AG04450 (cell line): ENCODE data around the gene DNASE1L2. TPM values are rescaled to one million over a fixed set of nuclear protein-coding genes. Genes with fewer than 3 reads are reported as not detected.

Experiments
- CTCF ChIA-PET: fragments of 300-600, 350-600 bp; formaldehyde crosslinking; extraction: SDS; loops from one replicate; lab custom pipeline; 2022; ENCODE audit warnings: antibody characterized with exemption, inconsistent platforms; lab: Charles Lee
- POLR2A ChIA-PET: fragments of 350-600 bp; formaldehyde crosslinking; extraction: SDS; loops from one replicate; lab custom pipeline; 2021; ENCODE audit warnings: antibody characterized with exemption, inconsistent platforms; lab: Yijun Ruan, JAX
- DNase-seq: peaks from one replicate; pipeline ENCODE4 v3.0.0-alpha.2; 2011; ENCODE audit warnings: low read depth, low spot score
- H3K27ac ChIP-seq: one replicate; pipeline ENCODE4 v1.5.1; 2012; ENCODE audit warnings: low read depth, low read length, control low read depth
- H3K27me3 ChIP-seq: one replicate; pipeline ENCODE4 v1.6.0; 2012; ENCODE audit warnings: low read length; ENCODE audit not compliant: control insufficient read depth, insufficient read depth
- H3K4me3 ChIP-seq: 2 replicates; pipeline ENCODE4 v1.5.1; 2011; ENCODE audit warnings: mild to moderate bottlenecking, low read depth, low read length, control low read depth
- H3K9me3 ChIP-seq: 2 replicates; pipeline ENCODE4 v1.5.1; 2012; ENCODE audit warnings: low read length; ENCODE audit not compliant: control insufficient read depth, insufficient read depth
- polyA plus RNA-seq: library from polyadenylated mRNA; depleted of rRNA; stranded (reverse); fragments of >200 nt; gene quantifications from 2 replicates; pipeline ENCODE4 v1.2.3, GENCODE V29; 2011
- TF ChIP-seq, protein P1 (sequence below): IDR thresholded peaks from 2 replicates; pipeline ENCODE4 v1.5.1; 2011; ENCODE audit warnings: low read depth, low read length, control low read depth, inconsistent platforms

Gene DNASE1L2
- polyA plus RNA-seq, 1 experiment, result 0.14 TPM

DNA sequence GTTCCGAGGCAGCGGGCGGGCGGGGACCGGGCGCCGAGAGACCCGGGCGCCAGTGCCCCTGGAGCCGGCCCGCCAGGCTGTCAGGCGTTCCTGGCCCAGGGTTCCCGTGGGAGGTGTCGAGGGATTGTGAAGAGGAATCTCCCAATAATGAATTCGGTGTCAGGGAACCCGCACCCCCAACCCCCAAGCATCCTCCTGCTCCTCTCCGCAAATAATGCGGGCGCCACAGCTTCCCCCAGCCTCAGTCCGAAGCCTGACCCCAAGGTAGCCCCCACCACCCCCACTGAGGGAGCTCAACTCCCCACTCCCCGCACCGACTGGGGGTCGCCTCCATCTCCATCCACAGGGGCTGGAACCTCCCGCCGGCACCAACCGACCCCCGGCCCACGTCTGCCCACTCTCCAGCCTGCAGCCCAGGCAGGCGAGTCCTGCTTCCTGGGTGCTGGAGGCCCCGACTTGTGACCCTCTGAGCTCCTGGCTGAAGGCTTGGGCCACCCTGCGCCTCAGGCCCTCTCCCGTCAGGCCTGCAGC lies 39.2 kb upstream of the DNASE1L2 start:
- POLR2A ChIA-PET, result interaction anchor here (3.4 kb wide), 1 partner anchor 42 kb away, joined by 16 read pairs; the partner anchor contains the start of gene TRAF7
- CTCF ChIA-PET, result no interaction called here
- no peak for DNase-seq

DNA sequence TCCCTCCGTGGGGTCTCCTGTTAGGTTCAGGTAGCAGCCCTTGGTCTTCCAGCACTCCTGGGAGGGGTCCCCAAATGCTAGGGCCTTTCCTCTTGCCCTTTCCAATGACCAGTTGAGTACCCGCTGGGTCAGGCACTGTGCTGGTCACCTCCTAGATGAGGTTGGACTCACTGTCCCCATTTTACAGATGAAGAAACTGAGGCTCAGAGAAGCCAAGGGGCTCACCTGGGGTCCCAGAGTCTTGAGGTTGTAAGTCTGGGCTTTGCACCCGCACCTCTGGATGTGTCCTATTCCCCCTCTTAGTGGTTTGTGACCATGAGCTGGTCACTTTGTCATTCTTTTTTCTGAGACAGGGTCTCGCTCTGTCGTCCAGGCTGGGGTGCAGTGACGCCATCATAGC lies 38.5 kb upstream of the DNASE1L2 start:
- Histone ChIP-seq H3K27me3 (peaks cover 64% of the 10 kb centered on the region), H3K27ac (no peak overlapping the region), H3K9me3 (peaks cover 6% of the 10 kb centered on the region), H3K4me3 (no peak overlapping the region)
- DNase-seq, result no peak
- TF ChIP-seq, protein P1, sequence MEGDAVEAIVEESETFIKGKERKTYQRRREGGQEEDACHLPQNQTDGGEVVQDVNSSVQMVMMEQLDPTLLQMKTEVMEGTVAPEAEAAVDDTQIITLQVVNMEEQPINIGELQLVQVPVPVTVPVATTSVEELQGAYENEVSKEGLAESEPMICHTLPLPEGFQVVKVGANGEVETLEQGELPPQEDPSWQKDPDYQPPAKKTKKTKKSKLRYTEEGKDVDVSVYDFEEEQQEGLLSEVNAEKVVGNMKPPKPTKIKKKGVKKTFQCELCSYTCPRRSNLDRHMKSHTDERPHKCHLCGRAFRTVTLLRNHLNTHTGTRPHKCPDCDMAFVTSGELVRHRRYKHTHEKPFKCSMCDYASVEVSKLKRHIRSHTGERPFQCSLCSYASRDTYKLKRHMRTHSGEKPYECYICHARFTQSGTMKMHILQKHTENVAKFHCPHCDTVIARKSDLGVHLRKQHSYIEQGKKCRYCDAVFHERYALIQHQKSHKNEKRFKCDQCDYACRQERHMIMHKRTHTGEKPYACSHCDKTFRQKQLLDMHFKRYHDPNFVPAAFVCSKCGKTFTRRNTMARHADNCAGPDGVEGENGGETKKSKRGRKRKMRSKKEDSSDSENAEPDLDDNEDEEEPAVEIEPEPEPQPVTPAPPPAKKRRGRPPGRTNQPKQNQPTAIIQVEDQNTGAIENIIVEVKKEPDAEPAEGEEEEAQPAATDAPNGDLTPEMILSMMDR, result no peak
- ChIA-PET CTCF (no interaction called here), POLR2A (interaction anchor here (0.9 kb wide), 1 partner anchor 233 kb away, joined by 3 read pairs; the partner anchor contains the start of gene RPS2)

More for the DNA sequence above, 39.2 kb upstream of the DNASE1L2 start:
- TF ChIP-seq, protein P1, result no peak
- no peak overlapping the region for H3K27ac ChIP-seq
- no peak overlapping the region for H3K4me3 ChIP-seq
- H3K9me3 ChIP-seq, result peaks cover 6% of the 10 kb centered on the region
- H3K27me3 ChIP-seq, result peaks cover 64% of the 10 kb centered on the region

DNA sequence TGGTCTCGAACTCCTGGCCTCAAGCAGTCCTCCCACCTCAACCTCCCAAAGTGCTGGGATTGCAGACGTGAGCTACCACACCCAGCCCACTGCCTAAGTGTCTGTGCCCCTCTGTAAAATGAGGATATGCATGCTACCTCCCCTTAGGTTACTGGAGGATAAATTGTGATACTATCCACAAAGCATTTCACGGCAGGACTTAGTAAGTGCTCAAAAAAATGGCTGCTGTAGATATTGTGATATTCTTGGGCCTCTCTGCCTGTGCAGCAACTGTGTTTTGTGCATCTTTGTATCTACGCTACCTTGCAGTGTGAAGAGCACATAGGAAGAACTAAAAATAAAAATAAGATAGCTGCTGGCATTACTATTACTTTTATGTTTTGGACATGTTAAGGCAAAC lies 38.0 kb upstream of the DNASE1L2 start:
- Histone ChIP-seq H3K4me3 (no peak overlapping the region), H3K27ac (no peak overlapping the region), H3K9me3 (peaks cover 6% of the 10 kb centered on the region), H3K27me3 (peaks cover 61% of the 10 kb centered on the region)
- no peak for DNase-seq
- CTCF ChIA-PET, result no interaction called here
- TF ChIP-seq, protein P1, result no peak
- POLR2A ChIA-PET, result interaction anchor here (0.9 kb wide), 1 partner anchor 234 kb away, joined by 3 read pairs; the partner anchor contains the start of gene RPS2

DNA sequence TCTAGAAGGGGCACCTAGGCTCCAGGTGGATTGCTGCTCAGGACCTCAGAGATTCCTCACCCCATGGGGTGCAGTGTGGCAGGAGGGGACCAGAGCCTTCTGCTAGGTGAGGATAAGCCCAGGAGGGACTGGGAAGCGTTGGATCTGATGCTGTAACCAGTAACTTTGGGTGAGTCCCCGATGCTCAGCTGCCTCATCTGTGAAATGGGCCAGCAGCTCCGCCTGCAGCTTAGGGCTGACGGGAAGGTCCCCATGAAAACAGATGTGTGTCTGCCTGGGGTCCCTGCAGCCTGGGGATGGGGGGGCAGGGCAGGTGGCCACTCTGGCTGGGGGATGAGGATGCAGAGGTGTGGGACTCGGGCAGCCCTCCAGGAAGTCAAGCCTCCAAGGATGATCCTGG lies 37.1 kb upstream of the DNASE1L2 start:
- TF ChIP-seq, protein P1, result no peak
- ChIA-PET POLR2A (interaction anchor here (0.9 kb wide), 1 partner anchor 44 kb away, joined by 5 read pairs; the partner anchor contains the start of gene TRAF7), CTCF (no interaction called here)
- H3K9me3 ChIP-seq, result peaks cover 9% of the 10 kb centered on the region
- no peak for DNase-seq
- H3K4me3 ChIP-seq, result no peak overlapping the region
- H3K27ac ChIP-seq, result no peak overlapping the region
- H3K27me3 ChIP-seq, result peaks cover 54% of the 10 kb centered on the region

DNA sequence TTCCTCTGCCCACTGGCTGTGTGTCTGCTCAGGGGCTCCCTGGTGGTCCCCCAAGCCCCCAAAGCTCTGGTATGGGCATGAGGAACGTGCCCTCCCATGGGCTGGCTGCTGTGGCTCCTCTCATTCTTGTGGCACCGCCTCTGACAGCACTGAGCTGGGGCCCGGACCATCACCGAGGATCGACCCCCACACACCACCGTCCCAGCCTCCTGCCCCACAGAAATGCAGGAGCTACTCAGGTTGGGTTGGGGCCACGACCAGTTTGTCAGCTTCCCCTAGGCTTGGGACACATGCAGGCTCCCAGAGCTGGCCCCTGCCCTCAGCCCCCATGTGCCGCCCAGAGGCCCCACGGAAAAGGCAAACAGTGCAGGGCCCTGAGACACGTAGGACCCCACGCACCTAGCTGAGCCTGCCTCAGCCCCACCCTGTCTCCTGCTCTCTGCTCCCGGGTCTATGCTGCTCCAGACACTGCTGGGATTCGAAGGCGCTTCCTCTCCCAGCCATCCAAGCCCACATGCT lies 36.6 kb upstream of the DNASE1L2 start:
- no peak overlapping the region for H3K27ac ChIP-seq
- no peak overlapping the region for H3K4me3 ChIP-seq
- H3K27me3 ChIP-seq, result peaks cover 50% of the 10 kb centered on the region
- H3K9me3 ChIP-seq, result peaks cover 9% of the 10 kb centered on the region
- DNase-seq, result no peak
- TF ChIP-seq, protein P1, result no peak
- POLR2A ChIA-PET, result interaction anchor here (0.9 kb wide), 1 partner anchor 45 kb away, joined by 5 read pairs; the partner anchor contains the start of gene TRAF7
- CTCF ChIA-PET, result no interaction called here
